ENCODE measurements around the gene CPN2. TPM values are rescaled to one million over a fixed set of nuclear protein-coding genes. Genes with fewer than 3 reads are reported as not detected.

The CPN2 gene, protein sequence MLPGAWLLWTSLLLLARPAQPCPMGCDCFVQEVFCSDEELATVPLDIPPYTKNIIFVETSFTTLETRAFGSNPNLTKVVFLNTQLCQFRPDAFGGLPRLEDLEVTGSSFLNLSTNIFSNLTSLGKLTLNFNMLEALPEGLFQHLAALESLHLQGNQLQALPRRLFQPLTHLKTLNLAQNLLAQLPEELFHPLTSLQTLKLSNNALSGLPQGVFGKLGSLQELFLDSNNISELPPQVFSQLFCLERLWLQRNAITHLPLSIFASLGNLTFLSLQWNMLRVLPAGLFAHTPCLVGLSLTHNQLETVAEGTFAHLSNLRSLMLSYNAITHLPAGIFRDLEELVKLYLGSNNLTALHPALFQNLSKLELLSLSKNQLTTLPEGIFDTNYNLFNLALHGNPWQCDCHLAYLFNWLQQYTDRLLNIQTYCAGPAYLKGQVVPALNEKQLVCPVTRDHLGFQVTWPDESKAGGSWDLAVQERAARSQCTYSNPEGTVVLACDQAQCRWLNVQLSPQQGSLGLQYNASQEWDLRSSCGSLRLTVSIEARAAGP
- under 1 TPM; 0.11 to 0.69 (median 0.65) TPM for polyA plus RNA-seq (ENCODE audit: insufficient read length in 3 of 3)

DNA sequence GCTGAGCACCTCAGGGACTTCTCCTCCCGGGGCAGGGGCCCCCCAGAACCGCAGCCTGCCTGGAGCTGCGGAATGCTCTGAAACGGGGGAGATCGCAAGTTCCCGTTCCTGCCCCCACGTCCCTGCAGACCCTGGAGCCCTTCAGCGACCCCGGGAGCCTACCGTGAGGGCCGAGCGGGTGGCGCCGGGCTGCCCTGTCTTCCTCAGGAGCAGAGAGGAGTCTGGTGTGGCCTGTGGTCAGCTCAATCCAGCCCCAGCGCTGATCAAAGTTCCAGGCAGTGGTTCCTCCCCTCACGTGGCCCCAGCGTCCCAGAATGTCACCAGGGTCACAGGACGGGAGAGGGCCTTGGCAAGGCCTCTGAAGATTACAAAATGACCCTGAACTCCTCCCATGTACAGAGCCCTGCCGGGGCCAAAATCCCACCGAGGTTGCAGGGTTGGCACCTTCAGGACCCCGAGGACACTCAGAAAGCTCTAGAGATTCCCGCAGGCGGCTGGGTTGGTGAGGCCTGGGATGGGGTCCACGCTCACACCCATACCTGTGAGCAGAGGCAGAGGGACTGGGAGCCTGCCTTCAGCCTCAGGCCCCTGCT lies at the start of gene CPN2:
CPN2 (minus strand) TSS at position 249 of the 593 bp plus-strand sequence. CDS start 8,626 bp downstream, outside the sequence.
- no peak for DNase-seq (ENCODE audit: low read depth in 3 of 3, low spot score in 2 of 3)

- DNase-seq (ENCODE audit: low read depth in 3 of 3, low spot score in 2 of 3): no peak
Measured at GRCh38 chr3:194399874-194400411, 48.8 kb upstream of the CPN2 start.

DNA sequence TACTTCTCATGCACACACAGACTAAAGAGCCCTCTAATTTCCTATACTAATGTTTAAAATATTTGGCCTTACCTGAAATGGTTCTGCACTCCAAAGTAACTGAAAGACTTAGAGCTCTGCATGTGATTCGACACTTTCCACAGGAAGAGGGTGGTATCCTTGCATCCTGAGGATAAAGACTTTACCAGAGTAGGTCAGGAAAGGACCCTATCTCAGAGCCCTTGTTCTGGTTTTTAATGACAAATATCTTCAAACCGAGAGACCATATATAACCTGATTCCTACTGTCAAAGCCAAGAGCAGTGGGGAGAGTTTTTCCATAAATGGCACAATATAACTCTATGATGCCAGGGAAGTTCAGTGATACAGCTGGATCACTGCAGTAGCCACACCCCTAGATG lies 48.0 kb upstream of the CPN2 start, which contains the start of gene GP5:
GP5 (minus strand) TSS at position 101 of the 400 bp plus-strand sequence. CDS start 984 bp downstream, outside the sequence.
- DNase-seq (ENCODE audit: low read depth in 3 of 3, low spot score in 2 of 3): no peak

- no peak for DNase-seq (ENCODE audit: low read depth in 3 of 3, low spot score in 2 of 3)
Measured at GRCh38 chr3:194397757-194398312, 46.7 kb upstream of the CPN2 start.

GRCh38 chr3:194396859-194397756 lies 46.0 kb upstream of the CPN2 start:
- no peak for DNase-seq (ENCODE audit: low read depth in 3 of 3, low spot score in 2 of 3)

DNA sequence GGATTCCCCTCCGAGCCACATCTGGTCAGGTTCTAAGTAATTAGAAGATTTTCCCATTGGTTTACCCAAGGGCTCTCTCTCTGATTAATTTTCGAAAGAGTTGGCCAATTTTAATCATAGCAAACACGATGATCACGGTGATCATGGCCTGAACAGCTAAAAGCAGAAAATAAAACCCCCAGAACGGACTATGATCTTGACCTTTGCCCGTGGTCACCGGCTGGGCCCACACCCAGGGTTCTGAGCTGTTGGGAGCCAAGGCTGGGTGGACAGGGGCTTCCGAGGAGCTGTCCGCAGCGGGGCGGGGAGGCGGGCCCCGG lies 45.4 kb upstream of the CPN2 start:
- DNase-seq (ENCODE audit: low read depth in 3 of 3, low spot score in 2 of 3): no peak

GRCh38 chr3:194395778-194396538 lies 44.8 kb upstream of the CPN2 start:
- DNase-seq (ENCODE audit: low read depth in 3 of 3, low spot score in 2 of 3): peak in 1 of 3 donors; percentile 54

GRCh38 chr3:194395212-194395611 lies 44.1 kb upstream of the CPN2 start:
- no peak for DNase-seq (ENCODE audit: low read depth in 3 of 3, low spot score in 2 of 3)

DNA sequence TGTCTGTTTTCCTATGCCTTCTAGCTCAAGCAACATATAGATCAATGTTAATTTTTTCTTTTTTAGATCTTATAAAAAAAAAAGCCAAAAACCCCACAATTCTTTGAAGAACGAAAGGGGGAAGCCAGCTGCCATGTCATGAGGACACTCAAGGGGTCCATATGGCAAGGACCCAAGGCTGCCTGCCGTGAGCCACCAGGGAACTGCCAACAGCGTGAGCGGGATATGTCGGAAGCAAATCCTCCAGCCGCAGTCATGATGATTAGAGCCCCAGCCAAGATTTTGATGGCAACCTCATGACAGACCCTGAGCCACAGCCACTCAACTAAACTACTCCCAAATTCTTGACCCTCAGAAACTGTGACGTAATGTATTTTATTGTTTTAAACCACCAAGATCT lies 41.4 kb upstream of the CPN2 start:
- DNase-seq (ENCODE audit: low read depth in 3 of 3, low spot score in 2 of 3): no peak

DNA sequence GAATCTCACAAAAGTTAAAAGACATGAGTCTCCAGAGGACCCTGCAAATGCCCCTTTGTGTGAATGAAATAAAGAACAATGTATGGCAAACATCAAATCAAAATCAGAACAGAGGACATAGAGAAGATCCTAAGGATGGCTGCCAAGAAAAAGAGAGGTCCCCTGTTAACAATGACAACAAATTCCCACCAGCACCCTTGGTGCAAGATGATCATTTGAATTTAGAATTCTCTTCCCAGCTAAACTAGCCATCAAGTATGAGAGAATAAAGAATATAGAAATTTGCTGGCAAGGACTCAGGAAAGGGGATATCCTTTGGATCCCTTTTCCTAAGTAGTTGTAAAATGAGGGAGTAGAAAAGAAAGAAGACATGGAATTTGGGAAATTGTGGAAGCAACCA lies 39.7 kb upstream of the CPN2 start:
- DNase-seq (ENCODE audit: low read depth in 3 of 3, low spot score in 2 of 3): no peak

- DNase-seq (ENCODE audit: low read depth in 3 of 3, low spot score in 2 of 3): no peak
Measured at GRCh38 chr3:194389269-194389668, 38.1 kb upstream of the CPN2 start.

GRCh38 chr3:194387926-194388418 lies 36.8 kb upstream of the CPN2 start:
- no peak for DNase-seq (ENCODE audit: low read depth in 3 of 3, low spot score in 2 of 3)

DNA sequence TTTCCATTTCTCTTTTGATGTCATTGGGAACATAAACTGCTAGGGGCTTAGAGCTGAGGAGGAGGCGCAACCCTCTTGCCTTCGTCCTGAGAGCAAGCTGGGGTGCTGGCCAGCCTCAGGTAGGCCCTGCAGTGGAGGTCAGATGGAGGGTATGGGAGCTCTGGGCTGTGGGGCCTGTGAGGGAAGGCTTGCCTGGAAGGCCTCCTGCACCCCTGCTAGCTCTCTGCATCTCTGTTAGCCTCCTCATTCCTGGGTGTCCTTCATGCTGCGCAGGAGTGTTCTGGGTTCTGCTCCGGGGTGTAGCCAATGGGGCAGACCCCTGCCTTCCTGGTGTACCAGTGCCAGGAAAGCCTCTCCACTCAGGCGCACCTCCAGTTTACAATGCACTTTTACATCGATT lies 36.1 kb upstream of the CPN2 start:
- no peak for DNase-seq (ENCODE audit: low read depth in 3 of 3, low spot score in 2 of 3)

GRCh38 chr3:194386648-194387047 lies 35.5 kb upstream of the CPN2 start:
- no peak for DNase-seq (ENCODE audit: low read depth in 3 of 3, low spot score in 2 of 3)

- DNase-seq (ENCODE audit: low read depth in 3 of 3, low spot score in 2 of 3): no peak
Measured at GRCh38 chr3:194386066-194386465, 34.9 kb upstream of the CPN2 start.

GRCh38 chr3:194384569-194385001 lies 33.5 kb upstream of the CPN2 start:
- no peak for DNase-seq (ENCODE audit: low read depth in 3 of 3, low spot score in 2 of 3)

DNA sequence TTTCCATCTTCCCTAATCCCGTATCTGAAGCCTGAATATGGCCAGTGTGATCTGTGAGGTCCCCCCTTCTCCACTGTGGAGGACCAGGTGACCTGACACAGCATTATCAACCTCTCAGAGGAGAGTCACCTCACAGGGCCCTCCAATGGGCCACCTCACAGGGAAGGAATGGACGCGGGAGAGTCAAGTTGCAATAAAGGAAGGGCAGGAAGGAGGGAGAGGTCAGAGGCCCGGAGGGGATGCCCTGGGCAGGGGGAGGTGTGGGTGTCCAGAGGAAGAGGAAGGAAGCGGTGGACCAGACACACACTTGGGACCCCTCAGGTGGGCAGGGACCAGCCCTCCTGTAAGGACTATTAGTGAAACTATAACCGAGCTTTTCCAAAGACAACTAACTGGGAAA lies 33.0 kb upstream of the CPN2 start:
- no peak for DNase-seq (ENCODE audit: low read depth in 3 of 3, low spot score in 2 of 3)

DNA sequence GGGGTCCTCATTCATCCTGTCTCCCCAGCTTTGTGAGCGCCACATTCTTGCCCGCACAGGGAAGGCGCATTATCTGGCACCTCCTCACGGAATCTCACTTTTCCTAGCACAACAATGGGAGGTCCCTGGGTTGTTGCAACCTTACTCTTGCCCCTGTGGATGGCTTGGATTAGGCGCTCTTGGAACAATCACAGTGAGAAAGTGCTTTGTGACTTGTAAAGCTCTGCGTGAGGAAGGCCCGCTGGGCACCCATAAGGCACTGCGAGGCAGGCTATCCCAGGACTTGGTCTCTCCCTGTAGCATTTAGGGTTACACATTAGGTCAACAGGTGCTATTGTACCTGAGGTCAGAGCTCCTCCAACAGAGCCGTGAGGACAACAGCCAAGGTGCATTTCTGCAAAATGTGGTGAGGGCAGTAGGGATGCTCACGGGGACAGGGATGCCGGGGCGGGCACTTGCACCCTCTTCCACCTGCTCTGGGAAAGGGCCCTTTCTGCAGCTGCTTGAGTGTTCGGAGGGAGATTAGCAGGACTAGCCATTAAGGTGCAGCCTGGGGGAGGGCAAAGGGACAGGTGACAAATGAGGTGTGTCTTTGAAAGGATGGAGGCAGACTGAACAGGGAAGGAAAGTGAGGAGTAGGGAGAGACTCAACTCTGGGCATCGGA lies 32.3 kb upstream of the CPN2 start:
- no peak for DNase-seq (ENCODE audit: low read depth in 3 of 3, low spot score in 2 of 3)

DNA sequence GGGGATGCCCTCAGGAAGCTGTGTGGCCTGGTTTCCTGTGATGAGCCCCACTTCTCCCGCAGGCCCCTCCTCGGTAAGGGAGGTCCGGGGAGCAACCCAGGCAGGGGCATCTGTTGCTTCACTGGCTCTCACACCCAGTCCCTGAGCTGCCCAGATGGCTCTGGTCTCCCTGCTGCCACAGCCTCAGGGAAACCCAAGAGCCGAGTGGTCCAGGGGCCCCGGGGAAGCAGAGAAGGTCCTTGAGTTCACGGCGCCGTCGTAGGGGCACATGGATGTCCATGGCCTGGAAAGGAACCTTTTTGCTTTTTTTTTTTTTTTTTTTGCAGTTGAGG lies 31.7 kb upstream of the CPN2 start:
- DNase-seq (ENCODE audit: low read depth in 3 of 3, low spot score in 2 of 3): no peak
